Suprapubic skin (tissue), 4 donors: ENCODE measurements around the gene CXCR5.
A peak's percentile ranks its signal among the peaks of the same experiment; 100 is the strongest.

Source experiments
- EP300 ChIP-seq: sonication (generic); formaldehyde crosslinking; IDR thresholded peaks from one replicate; pipeline ENCODE4 v1.6.1; 2017; ENCODE audit warnings: antibody characterized with exemption
- POLR2A ChIP-seq, 2 donors: fragments of 450-650 bp; IDR thresholded peaks; one replicate each; pipeline ENCODE4 v1.6.1; 2017; ENCODE audit warnings: antibody characterized with exemption in 2 of 2, mild to moderate bottlenecking in 2 of 2, moderate library complexity in 2 of 2
- POLR2AphosphoS5 ChIP-seq, 3 donors: sonication (generic); formaldehyde crosslinking; IDR thresholded peaks; one replicate each; pipeline ENCODE4 v1.6.1; 2017; ENCODE audit warnings: antibody characterized with exemption in 3 of 3
- TF ChIP-seq, protein P1 (sequence below), 2 donors: fragments of 200-600 bp in 1 of 2; fragments of 450-650 bp in 1 of 2; sonication (generic) in 1 of 2; IDR thresholded peaks; one replicate each; pipeline ENCODE4 v1.5.1; 2016 to 2019; ENCODE audit warnings: antibody characterized with exemption in 2 of 2, mild to moderate bottlenecking in 1 of 2, moderate library complexity in 1 of 2

- TF ChIP-seq, protein P1, sequence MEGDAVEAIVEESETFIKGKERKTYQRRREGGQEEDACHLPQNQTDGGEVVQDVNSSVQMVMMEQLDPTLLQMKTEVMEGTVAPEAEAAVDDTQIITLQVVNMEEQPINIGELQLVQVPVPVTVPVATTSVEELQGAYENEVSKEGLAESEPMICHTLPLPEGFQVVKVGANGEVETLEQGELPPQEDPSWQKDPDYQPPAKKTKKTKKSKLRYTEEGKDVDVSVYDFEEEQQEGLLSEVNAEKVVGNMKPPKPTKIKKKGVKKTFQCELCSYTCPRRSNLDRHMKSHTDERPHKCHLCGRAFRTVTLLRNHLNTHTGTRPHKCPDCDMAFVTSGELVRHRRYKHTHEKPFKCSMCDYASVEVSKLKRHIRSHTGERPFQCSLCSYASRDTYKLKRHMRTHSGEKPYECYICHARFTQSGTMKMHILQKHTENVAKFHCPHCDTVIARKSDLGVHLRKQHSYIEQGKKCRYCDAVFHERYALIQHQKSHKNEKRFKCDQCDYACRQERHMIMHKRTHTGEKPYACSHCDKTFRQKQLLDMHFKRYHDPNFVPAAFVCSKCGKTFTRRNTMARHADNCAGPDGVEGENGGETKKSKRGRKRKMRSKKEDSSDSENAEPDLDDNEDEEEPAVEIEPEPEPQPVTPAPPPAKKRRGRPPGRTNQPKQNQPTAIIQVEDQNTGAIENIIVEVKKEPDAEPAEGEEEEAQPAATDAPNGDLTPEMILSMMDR (IDR thresholded peaks at IDR 0.05), result no peak
- TF ChIP-seq POLR2A (IDR thresholded peaks at IDR 0.05), result no peak
- peak in 2 of 3 donors; percentile 24 to 53 for TF ChIP-seq POLR2AphosphoS5 (IDR thresholded peaks at IDR 0.05)
- no peak for TF ChIP-seq EP300
Measured at GRCh38 chr11:118910309-118911112, 26.8 kb downstream of the CXCR5 start.
